Endothelial cell (in vitro differentiated cells): ENCODE measurements around the gene SMPD4. TPM values are rescaled to one million over a fixed set of nuclear protein-coding genes. Genes with fewer than 3 reads are reported as not detected.

Experiments used
- total RNA-seq: library from RNA; stranded (reverse); fragmentation: NEBNext Ultra II Directional; extraction: Animal tissue kit (Norgen Biotek cat#: 25700); gene quantifications from one replicate; pipeline ENCODE4 v1.2.1, GENCODE V29; 2021; ENCODE audit not compliant: unreplicated experiment

Gene SMPD4
- total RNA-seq, 1 donor from 2014 or later = 65.6 TPM

Other genes starting within 250 kb of the SMPD4 start
- 1.4 TPM for gene RAB6C, start 201.9 kb downstream of the SMPD4 start, total RNA-seq
- gene POTEF, start 52.4 kb downstream of the SMPD4 start, total RNA-seq = 1.1 TPM
- gene CCDC74B, start 36.5 kb downstream of the SMPD4 start, total RNA-seq = 20.4 TPM
- 152 TPM for gene MZT2B, start 660 bp upstream of the SMPD4 start, total RNA-seq
- gene TUBA3E, start 16.8 kb upstream of the SMPD4 start, total RNA-seq = not detected
- gene IMP4, start 161.3 kb upstream of the SMPD4 start, total RNA-seq = 32.8 TPM
- gene PTPN18, start 174.5 kb upstream of the SMPD4 start, total RNA-seq = 16.3 TPM